ENCODE measurements around the gene ISL1.

ISL1 gene

GRCh38 chr5:51380603-51381207 lies 2.5 kb upstream of the ISL1 start:
- H3K4me1 ChIP-seq (ENCODE audit: insufficient read depth, low read length), result peaks cover 18% of the 10 kb centered on the region
- no peaks in the 10 kb centered on the region for H3K36me3 ChIP-seq (ENCODE audit: insufficient read depth, low read length)
- H3K9me3 ChIP-seq (ENCODE audit: control insufficient read depth, insufficient read depth, low read length), result no peaks in the 10 kb centered on the region
- H3K9ac ChIP-seq (ENCODE audit: low read depth, low read length), result no peak overlapping the region

GRCh38 chr5:51381761-51382474 lies 1.3 kb upstream of the ISL1 start:
- H3K4me1 ChIP-seq (ENCODE audit: insufficient read depth, low read length), result peaks cover 24% of the 10 kb centered on the region
- no peaks in the 10 kb centered on the region for H3K36me3 ChIP-seq (ENCODE audit: insufficient read depth, low read length)
- H3K9me3 ChIP-seq (ENCODE audit: control insufficient read depth, insufficient read depth, low read length), result no peaks in the 10 kb centered on the region
- peak overlapping the region; percentile 46; the same call in 1 of the 2 replicates for H3K9ac ChIP-seq (ENCODE audit: low read depth, low read length)

- Histone ChIP-seq H3K9ac (ENCODE audit: low read depth, low read length) (peak overlapping the region; percentile 46; the same call in 1 of the 2 replicates), H3K36me3 (ENCODE audit: insufficient read depth, low read length) (no peaks in the 10 kb centered on the region), H3K9me3 (ENCODE audit: control insufficient read depth, insufficient read depth, low read length) (no peaks in the 10 kb centered on the region), H3K4me1 (ENCODE audit: insufficient read depth, low read length) (peaks cover 23% of the 10 kb centered on the region)
Measured at GRCh38 chr5:51382521-51383130, 622 bp upstream of the ISL1 start.

- Histone ChIP-seq H3K9me3 (ENCODE audit: control insufficient read depth, insufficient read depth, low read length) (no peaks in the 10 kb centered on the region), H3K36me3 (ENCODE audit: insufficient read depth, low read length) (no peaks in the 10 kb centered on the region), H3K9ac (ENCODE audit: low read depth, low read length) (peak overlapping the region; percentile 48; the same call in 1 of the 2 replicates), H3K4me1 (ENCODE audit: insufficient read depth, low read length) (peaks cover 24% of the 10 kb centered on the region; the same call in 1 of the 2 replicates)
Measured at GRCh38 chr5:51384281-51384840, 1.1 kb downstream of the ISL1 start.

GRCh38 chr5:51385216-51385615 lies 2.0 kb downstream of the ISL1 start:
- H3K36me3 ChIP-seq (ENCODE audit: insufficient read depth, low read length), result no peaks in the 10 kb centered on the region
- H3K4me1 ChIP-seq (ENCODE audit: insufficient read depth, low read length), result peaks cover 18% of the 10 kb centered on the region; the same call in 1 of the 2 replicates
- H3K9me3 ChIP-seq (ENCODE audit: control insufficient read depth, insufficient read depth, low read length), result no peaks in the 10 kb centered on the region
- H3K9ac ChIP-seq (ENCODE audit: low read depth, low read length), result no peak overlapping the region

GRCh38 chr5:51386916-51387883 lies 4.0 kb downstream of the ISL1 start:
- Histone ChIP-seq H3K36me3 (ENCODE audit: insufficient read depth, low read length) (no peaks in the 10 kb centered on the region), H3K9me3 (ENCODE audit: control insufficient read depth, insufficient read depth, low read length) (no peaks in the 10 kb centered on the region), H3K9ac (ENCODE audit: low read depth, low read length) (peak overlapping the region; percentile 19; the same call in 1 of the 2 replicates), H3K4me1 (ENCODE audit: insufficient read depth, low read length) (peaks cover 18% of the 10 kb centered on the region; the same call in 1 of the 2 replicates)

GRCh38 chr5:51387884-51388275 lies 4.6 kb downstream of the ISL1 start:
- peaks cover 18% of the 10 kb centered on the region; the same call in 1 of the 2 replicates for H3K4me1 ChIP-seq (ENCODE audit: insufficient read depth, low read length)
- H3K9me3 ChIP-seq (ENCODE audit: control insufficient read depth, insufficient read depth, low read length), result no peaks in the 10 kb centered on the region
- no peaks in the 10 kb centered on the region for H3K36me3 ChIP-seq (ENCODE audit: insufficient read depth, low read length)
- H3K9ac ChIP-seq (ENCODE audit: low read depth, low read length), result peak overlapping the region; percentile 19; the same call in 1 of the 2 replicates

- H3K4me1 ChIP-seq (ENCODE audit: insufficient read depth, low read length), result peaks cover 18% of the 10 kb centered on the region; the same call in 1 of the 2 replicates
- peak overlapping the region; percentile 5; the same call in 1 of the 2 replicates for H3K9ac ChIP-seq (ENCODE audit: low read depth, low read length)
- no peaks in the 10 kb centered on the region for H3K36me3 ChIP-seq (ENCODE audit: insufficient read depth, low read length)
- H3K9me3 ChIP-seq (ENCODE audit: control insufficient read depth, insufficient read depth, low read length), result no peaks in the 10 kb centered on the region
Measured at GRCh38 chr5:51388488-51389287, 5.4 kb downstream of the ISL1 start.

GRCh38 chr5:51389288-51389576 lies 6.0 kb downstream of the ISL1 start:
- H3K9ac ChIP-seq (ENCODE audit: low read depth, low read length), result peak overlapping the region; percentile 5; the same call in 1 of the 2 replicates
- no peaks in the 10 kb centered on the region for H3K36me3 ChIP-seq (ENCODE audit: insufficient read depth, low read length)
- H3K4me1 ChIP-seq (ENCODE audit: insufficient read depth, low read length), result peaks cover 15% of the 10 kb centered on the region; the same call in 1 of the 2 replicates
- H3K9me3 ChIP-seq (ENCODE audit: control insufficient read depth, insufficient read depth, low read length), result no peaks in the 10 kb centered on the region

GRCh38 chr5:51389577-51390463 lies 6.6 kb downstream of the ISL1 start:
- H3K4me1 ChIP-seq (ENCODE audit: insufficient read depth, low read length), result peaks cover 14% of the 10 kb centered on the region; the same call in 1 of the 2 replicates
- H3K9ac ChIP-seq (ENCODE audit: low read depth, low read length), result peak overlapping the region; percentile 32; the same call in 1 of the 2 replicates

GRCh38 chr5:51391175-51391574 lies 7.9 kb downstream of the ISL1 start:
- H3K36me3 ChIP-seq (ENCODE audit: insufficient read depth, low read length), result no peaks in the 10 kb centered on the region
- H3K9me3 ChIP-seq (ENCODE audit: control insufficient read depth, insufficient read depth, low read length), result no peaks in the 10 kb centered on the region
- H3K4me1 ChIP-seq (ENCODE audit: insufficient read depth, low read length), result peaks cover 21% of the 10 kb centered on the region
- H3K9ac ChIP-seq (ENCODE audit: low read depth, low read length), result no peak overlapping the region

More at GRCh38 chr5:51389577-51390463, 6.6 kb downstream of the ISL1 start:
- Histone ChIP-seq H3K9me3 (ENCODE audit: control insufficient read depth, insufficient read depth, low read length) (no peaks in the 10 kb centered on the region), H3K36me3 (ENCODE audit: insufficient read depth, low read length) (no peaks in the 10 kb centered on the region)

- no peaks in the 10 kb centered on the region for H3K36me3 ChIP-seq (ENCODE audit: insufficient read depth, low read length)
- peaks cover 19% of the 10 kb centered on the region for H3K4me1 ChIP-seq (ENCODE audit: insufficient read depth, low read length)
- no peaks in the 10 kb centered on the region for H3K9me3 ChIP-seq (ENCODE audit: control insufficient read depth, insufficient read depth, low read length)
- no peak overlapping the region for H3K9ac ChIP-seq (ENCODE audit: low read depth, low read length)
Measured at GRCh38 chr5:51392689-51393199, 9.5 kb downstream of the ISL1 start.

Data from ES-I3 (cell line).